Measurements from ENCODE around the gene APLP1.

GRCh38 chr19:35874392-35874930, 6.1 kb downstream of the APLP1 start:
- TF ChIP-seq CTCF (IDR thresholded peaks at IDR 0.05), result no peak
- no peak for TF ChIP-seq POLR2A (IDR thresholded peaks at IDR 0.05)

All from esophagus squamous epithelium (tissue), 4 donors.